NT2/D1 (cell line): Measurements from ENCODE around the gene GDF15.
A peak's percentile ranks its signal among the peaks of the same experiment; 100 is the strongest.

ENCODE experiments used
- DNase-seq: peaks from one replicate; pipeline ENCODE4 v3.0.0-alpha.2; 2011; ENCODE audit warnings: low read depth, low spot score
- H3K27me3 ChIP-seq: 2 replicates; pipeline ENCODE4 v1.6.0; 2011; ENCODE audit warnings: mild to moderate bottlenecking; ENCODE audit not compliant: insufficient read length, insufficient read depth
- H3K36me3 ChIP-seq: 2 replicates; pipeline ENCODE4 v1.6.1; 2011; ENCODE audit warnings: mild to moderate bottlenecking, low read length, mixed read lengths; ENCODE audit not compliant: insufficient read depth, insufficient read length
- H3K4me1 ChIP-seq: 2 replicates; pipeline ENCODE4 v1.5.1; 2011; ENCODE audit not compliant: insufficient read depth, insufficient read length
- H3K4me3 ChIP-seq: 2 replicates; pipeline ENCODE4 v1.5.1; 2011; ENCODE audit warnings: low read depth; ENCODE audit not compliant: insufficient read length
- H3K9ac ChIP-seq: 2 replicates; pipeline ENCODE4 v1.6.0; 2011; ENCODE audit warnings: low read depth; ENCODE audit not compliant: insufficient read length
- H3K9me3 ChIP-seq: 2 replicates; pipeline ENCODE4 v1.5.1; 2011; ENCODE audit warnings: mild to moderate bottlenecking, low read length; ENCODE audit not compliant: insufficient read depth
- SUZ12 ChIP-seq: IDR thresholded peaks from 2 replicates; pipeline ENCODE4 v1.6.1; 2011; ENCODE audit not compliant: insufficient read length, insufficient read depth; ENCODE audit errors: extremely low read depth
- YY1 ChIP-seq: IDR thresholded peaks from 2 replicates; pipeline ENCODE4 v1.6.1; 2011; ENCODE audit not compliant: insufficient read length, insufficient read depth
- ZNF274 ChIP-seq: IDR thresholded peaks from 2 replicates; pipeline ENCODE4 v1.6.1; 2011; ENCODE audit warnings: mild to moderate bottlenecking, low read depth, low read length

The GDF15 gene

GRCh38 chr19:18423258-18424020 lies 37.5 kb downstream of the GDF15 start:
- H3K36me3 ChIP-seq: no peaks in the 10 kb centered on the region
- peaks cover 58% of the 10 kb centered on the region for H3K4me1 ChIP-seq
- H3K27me3 ChIP-seq: peaks cover 45% of the 10 kb centered on the region
- no peak overlapping the region for H3K9ac ChIP-seq
- H3K9me3 ChIP-seq: no peaks in the 10 kb centered on the region
- no peak overlapping the region for H3K4me3 ChIP-seq
- no peak for TF ChIP-seq ZNF274
- TF ChIP-seq YY1: no peak
- no peak for TF ChIP-seq SUZ12
- DNase-seq: no peak

- H3K9me3 ChIP-seq: no peaks in the 10 kb centered on the region
- TF ChIP-seq SUZ12: no peak
Measured at GRCh38 chr19:18424122-18424889, 38.3 kb downstream of the GDF15 start.

GRCh38 chr19:18424890-18425514 lies 39.0 kb downstream of the GDF15 start:
- Histone ChIP-seq H3K4me3 (no peak overlapping the region), H3K4me1 (peaks cover 55% of the 10 kb centered on the region), H3K9ac (no peak overlapping the region), H3K9me3 (no peaks in the 10 kb centered on the region), H3K36me3 (no peaks in the 10 kb centered on the region), H3K27me3 (peaks cover 31% of the 10 kb centered on the region)
- DNase-seq: no peak
- TF ChIP-seq SUZ12 (no peak), YY1 (no peak), ZNF274 (no peak)

More at GRCh38 chr19:18424122-18424889, 38.3 kb downstream of the GDF15 start:
- no peak for DNase-seq
- Histone ChIP-seq H3K27me3 (peaks cover 38% of the 10 kb centered on the region), H3K4me3 (no peak overlapping the region), H3K36me3 (no peaks in the 10 kb centered on the region), H3K4me1 (peaks cover 53% of the 10 kb centered on the region), H3K9ac (peak overlapping the region; percentile 16)

- Histone ChIP-seq H3K27me3 (peaks cover 23% of the 10 kb centered on the region), H3K9ac (peak overlapping the region; percentile 56), H3K4me1 (peaks cover 57% of the 10 kb centered on the region), H3K9me3 (no peaks in the 10 kb centered on the region), H3K4me3 (no peak overlapping the region), H3K36me3 (no peaks in the 10 kb centered on the region)
- DNase-seq: no peak
- TF ChIP-seq YY1 (no peak), ZNF274 (no peak), SUZ12 (no peak)
Measured at GRCh38 chr19:18425515-18426415, 39.8 kb downstream of the GDF15 start.

GRCh38 chr19:18426416-18426767 lies 40.4 kb downstream of the GDF15 start:
- no peak for TF ChIP-seq ZNF274
- TF ChIP-seq YY1: no peak
- no peak for TF ChIP-seq SUZ12
- H3K9me3 ChIP-seq: no peaks in the 10 kb centered on the region
- H3K9ac ChIP-seq: peak overlapping the region; percentile 45
- DNase-seq: no peak
- H3K36me3 ChIP-seq: no peaks in the 10 kb centered on the region
- H3K27me3 ChIP-seq: peaks cover 17% of the 10 kb centered on the region
- peaks cover 58% of the 10 kb centered on the region for H3K4me1 ChIP-seq
- no peak overlapping the region for H3K4me3 ChIP-seq

- Histone ChIP-seq H3K4me1 (peaks cover 64% of the 10 kb centered on the region), H3K4me3 (no peak overlapping the region), H3K27me3 (peaks cover 12% of the 10 kb centered on the region), H3K9ac (peak overlapping the region; percentile 56), H3K36me3 (no peaks in the 10 kb centered on the region), H3K9me3 (no peaks in the 10 kb centered on the region)
- DNase-seq: no peak
- TF ChIP-seq ZNF274 (no peak), SUZ12 (no peak), YY1 (no peak)
Measured at GRCh38 chr19:18427080-18427742, 41.3 kb downstream of the GDF15 start.
